GM19043 (cell line): ENCODE measurements around the gene RAD9A.

Source experiments
- ATAC-seq: cut with Tn5 transposase; IDR thresholded peaks from one replicate; pipeline ENCODE4 v1.9.1; 2021; ENCODE audit warnings: low read depth; ENCODE audit not compliant: unreplicated experiment

The RAD9A gene

DNA sequence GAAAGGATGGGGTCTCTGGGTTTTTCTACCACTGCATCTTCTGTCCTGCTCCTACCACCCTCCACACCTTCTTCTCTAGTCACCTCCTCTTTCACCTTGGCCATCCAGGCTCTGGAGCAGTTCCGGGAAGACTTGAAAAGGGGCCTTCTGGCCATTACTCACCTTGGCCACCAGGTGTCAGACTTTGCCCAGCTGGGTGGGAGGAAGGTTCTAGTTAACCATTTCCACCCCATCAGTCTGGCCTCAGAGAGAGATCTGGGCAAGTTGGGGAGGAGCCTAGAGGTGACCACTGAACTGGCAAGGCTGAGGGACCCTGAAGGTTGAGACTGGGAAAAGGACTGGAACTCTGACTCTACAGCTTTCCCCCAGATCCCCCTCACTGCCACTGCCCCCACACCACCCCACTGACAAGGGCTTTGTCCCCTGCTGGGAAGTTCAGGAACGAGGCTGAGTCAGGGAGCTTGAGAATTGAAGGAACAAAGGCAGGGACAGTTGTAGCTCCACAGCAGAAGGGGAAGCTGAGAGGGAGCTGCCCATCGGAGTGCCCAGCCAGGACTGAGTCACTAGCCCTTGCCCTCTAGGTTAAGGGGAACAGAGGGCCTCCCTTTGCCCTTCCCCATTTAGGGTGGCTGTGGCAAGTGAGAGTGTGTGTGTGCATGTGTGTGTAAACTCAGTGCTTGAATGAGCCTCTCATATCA, 34.8 kb upstream of the RAD9A start:
- no peak for ATAC-seq

DNA sequence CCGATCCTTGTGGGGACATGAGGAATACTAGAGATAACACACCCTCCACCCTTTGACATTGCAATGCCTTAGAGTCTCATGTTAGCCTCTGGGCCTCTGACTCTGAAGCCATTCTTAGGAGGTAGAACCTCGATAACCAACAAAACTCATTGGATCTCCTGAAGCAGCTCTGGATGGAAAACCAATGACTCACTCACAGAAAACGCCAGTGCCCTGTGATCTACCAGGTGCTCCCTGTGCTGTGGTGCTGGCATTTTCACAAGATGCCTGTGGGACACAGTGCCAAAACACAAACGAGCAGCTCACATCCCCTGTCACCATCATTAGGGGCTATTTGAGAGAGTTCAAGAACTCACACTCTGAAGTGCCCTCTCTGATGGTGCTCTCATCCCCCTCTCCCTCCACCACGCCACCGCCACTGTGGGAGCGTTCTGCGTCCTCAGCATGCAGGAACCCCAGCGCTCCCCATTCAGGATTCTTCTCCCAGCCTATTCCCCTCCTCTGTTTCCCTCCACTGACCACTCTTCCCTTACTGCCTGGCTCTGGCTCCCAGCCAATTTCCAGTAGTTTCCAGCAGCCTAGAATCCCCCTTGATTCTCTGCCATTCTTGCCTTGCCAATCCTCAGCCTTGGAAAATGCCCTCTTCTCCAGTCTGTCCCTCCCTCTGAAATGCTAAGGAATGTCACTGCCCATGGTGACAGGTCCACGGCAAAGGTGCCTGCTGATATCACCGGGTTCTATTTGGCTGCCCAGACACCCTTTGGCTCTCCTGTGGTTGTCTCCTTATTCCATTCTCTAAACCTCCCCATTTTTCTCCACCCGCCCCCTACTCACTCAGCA, 33.7 kb upstream of the RAD9A start:
- ATAC-seq, result no peak

DNA sequence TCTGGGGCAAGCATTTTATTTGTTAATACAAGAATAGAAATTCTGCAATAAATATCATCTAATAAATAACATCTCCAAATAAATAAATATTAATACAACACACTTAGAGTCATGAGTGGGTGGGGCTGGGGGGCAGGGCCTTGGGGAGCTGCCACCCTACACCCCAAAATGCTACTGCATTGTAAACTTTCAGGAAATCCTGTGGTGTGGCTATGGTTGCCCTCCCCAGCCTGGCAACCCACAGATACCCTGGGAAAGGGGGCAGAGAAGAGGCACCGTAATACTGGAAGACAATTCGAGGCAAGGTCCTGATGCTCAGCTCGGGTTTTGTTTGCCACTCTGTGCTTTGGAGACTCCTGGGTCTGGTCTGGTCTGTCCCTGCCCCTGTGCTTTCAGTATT, 27.6 kb upstream of the RAD9A start:
- ATAC-seq, result no peak

DNA sequence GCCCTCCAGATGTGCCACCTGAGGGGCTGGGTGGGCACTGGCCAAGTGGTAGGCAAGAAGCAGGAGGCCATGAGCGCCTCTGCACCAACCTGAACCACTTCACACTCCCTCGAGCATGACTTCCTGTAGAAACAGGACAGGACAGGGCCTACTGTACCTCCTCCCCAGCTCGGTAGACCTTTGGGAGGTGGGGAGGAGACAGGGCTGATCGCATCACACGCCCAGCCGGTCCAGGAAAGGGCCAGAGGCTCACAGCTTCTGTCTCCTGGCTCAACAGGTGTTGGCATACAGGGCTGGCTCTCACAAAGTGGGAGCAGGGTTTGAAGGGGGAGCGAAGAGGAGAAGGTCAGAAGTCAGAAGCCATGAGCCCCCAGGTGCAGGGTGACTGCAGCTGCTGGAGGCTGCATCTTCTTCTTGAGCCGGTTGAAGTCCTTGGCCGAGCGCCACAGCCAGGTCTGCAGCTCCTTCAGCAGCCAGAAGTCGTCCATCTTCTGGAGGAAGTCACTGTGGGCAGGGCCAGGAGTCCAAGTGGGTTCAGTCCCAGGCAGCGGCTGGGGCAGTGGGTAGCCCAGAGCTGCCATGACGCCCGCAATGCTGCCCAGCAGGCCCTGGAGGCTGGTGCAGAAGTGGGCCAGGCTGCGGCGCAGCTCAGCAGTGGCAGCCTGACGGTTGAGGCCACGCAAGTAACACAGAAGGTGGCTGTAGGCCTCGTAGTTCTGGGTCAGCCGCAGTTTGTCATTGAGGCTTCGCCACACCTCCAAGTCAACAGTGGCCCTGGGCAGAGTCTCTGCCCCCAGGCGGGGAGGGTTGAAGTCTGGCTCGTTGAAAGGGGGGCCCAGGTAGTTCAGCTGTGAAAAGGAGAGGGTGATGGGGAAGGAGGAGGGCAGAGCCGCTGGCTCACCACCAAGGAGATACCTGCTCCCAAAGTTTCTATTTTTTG, 26.7 kb upstream of the RAD9A start:
- ATAC-seq, result no peak

DNA sequence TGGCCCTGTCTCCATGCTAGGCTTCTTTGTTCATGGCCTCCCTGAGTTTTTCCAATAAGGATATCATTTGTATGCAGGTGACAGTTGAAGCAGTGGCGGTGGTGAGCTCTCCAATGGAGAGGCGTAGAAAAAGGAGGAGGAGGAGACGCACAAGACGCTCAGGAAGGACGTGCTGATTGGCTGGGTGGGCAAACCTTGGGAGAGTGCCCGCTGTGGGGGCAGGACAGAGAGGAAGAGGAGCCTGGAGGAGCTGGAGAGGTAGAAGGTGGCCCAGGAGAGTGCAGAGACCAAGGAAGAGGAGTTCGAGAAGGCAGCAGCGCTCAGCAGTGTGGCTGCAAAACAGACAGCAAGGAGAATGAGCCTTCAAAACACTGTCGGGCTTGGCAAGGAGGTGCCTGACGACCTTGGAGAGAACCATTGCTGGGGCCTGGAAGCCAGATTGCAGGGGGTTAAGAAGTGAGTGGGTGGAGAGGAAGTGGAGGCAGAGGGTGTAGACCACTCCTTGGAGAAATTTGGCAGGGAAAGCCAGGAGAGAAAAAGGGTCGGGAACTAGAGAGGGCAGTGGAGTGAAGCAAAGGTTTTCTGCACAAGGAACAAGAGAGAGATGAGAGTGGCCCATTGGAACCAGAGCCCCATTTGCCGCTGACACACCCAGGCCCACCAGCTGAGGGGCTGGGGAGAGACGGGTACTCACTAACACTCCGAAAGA, 25.9 kb upstream of the RAD9A start:
- ATAC-seq, result no peak

DNA sequence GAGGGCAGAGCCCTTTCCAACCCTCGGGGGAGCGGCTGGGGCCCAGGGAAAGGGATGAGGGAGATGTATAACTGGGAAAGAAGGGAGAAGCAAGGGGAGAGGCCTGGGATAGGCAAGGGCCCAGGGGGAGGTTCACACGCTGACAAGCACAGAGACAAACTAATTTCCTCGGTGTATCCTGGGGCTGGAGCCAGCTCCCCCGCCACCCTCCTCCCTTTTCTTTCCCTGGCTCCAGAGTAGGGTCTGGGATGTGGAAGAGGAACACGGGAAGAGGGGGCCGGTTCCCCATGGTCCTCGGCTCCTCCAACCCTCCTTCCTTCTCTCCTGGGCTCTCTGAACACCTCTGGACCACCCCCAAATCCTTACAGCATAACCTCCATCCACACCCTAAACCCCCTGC, 25.2 kb upstream of the RAD9A start:
- ATAC-seq, result no peak

DNA sequence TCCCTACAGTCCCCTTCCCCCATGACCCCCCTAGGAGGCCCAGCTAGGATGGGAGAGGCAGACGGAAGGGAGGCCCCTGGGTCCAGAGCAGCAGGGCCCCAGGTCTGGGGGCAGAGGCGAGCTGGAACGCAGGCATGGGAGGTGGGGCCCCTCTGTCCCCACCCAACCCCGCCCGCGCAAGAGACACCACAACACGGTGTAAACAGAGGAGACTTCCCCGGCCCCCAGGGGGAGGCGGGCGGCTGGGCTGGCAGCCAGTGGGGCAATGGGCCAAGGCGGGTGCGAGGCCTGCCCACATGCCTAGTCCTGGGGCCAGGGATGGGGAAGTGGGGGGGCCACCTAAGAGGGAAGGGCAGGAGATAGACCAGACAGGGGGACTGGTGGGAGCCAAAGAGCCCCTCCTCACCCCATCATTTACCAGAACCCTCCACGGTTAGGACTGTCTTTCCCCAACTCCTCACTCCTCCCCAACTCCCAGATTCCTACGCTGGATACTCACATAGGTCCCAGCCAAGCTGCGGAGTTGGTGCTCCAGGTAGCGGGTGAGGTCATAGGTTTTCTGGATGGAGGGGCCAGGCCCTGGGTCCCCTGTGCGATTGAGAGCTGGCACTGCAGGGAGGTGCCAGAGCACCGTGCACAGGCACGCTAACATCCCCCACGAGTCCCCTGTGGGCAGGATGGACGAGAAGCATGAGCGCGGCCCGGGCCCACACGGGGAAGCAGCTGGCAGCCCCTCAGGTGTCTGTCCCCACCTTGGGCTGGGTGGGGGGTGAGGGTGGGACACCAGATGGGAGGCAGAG, 24.6 kb upstream of the RAD9A start:
- ATAC-seq, result no peak

DNA sequence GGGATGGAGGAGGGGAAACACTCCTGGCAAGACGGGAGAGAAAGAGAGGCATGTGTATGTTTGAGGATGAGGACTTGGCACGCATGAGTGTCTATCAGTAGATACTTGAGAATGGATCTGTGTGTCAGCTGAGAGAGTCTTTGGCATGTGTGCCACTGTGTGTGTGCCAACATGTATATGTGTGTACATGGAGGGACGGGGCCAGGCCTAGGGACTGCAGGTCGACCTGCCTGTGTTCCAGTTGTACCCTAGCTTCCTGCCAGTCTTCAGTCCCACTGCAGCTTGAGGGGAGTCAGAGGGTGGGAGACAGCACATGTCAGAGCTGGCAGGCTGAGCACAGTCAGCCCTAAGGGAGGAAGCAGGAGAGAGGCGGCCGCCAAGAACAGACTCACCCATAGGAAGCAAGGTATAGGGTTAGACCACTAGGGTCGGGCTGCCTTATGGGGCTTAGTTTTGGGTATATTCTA, 24.0 kb upstream of the RAD9A start:
- ATAC-seq, result no peak

DNA sequence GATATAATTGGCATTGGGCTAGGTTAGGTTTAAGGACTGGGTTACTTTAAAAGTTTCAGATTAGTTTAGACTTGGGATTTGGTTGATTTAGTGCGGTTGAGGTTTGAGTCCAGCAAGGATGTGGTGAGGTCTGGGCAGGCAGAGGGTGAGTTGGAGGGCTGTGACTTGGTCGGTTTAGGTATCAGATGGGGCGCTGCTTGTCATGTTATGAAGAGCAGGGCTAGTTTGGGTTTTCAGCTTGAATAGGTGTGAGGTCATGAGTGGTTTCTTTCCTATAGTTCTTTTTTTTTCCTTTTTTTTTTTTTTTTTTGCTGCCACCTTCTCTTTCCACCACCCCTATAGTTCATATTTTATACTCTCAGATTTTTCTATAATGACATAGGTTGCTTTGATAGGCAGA, 23.2 kb upstream of the RAD9A start:
- ATAC-seq, result no peak

DNA sequence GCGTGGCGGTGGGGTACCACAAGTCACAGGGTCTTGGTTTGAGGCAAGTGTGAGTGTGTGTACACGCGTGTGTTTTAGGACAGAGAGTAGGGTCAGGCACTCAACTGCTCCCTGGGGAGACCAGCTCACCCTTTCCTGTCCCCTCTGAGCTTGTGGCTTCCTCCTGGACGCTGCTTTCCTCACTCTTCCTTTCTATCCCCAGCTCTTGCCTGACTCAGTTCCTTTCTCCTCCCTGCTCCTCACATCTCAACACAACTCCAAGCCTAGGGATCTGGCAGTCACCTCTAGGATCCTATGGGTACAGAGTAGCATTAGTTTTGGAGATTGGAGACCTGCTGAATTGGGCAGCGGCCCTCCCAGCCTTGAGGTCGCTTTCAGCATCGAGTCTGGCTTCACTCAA, 22.5 kb upstream of the RAD9A start:
- ATAC-seq, result no peak

DNA sequence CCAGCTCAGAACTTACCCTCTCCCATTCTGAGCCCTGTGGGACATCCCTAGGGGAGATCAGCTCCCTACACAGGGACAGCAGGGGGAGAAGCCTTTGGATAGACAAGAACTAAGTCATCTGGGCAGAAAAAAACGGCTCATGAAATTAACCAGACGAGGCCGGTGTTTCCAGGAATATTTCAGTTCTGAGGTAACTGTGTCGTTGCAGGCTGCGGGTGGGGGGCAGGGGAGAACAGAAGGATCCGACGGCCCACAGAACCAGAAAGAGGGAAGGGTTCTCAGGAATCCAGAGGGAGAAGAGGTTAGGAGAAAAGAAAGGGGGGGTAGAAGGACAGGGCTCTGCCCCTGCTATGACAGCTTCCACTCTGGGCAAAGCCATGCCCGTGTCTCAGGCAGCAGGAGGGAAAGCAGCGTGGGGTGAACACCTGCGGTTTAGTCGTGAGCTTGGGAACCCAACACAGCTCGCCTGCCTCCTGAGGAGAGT, 21.9 kb upstream of the RAD9A start:
- ATAC-seq, result no peak

DNA sequence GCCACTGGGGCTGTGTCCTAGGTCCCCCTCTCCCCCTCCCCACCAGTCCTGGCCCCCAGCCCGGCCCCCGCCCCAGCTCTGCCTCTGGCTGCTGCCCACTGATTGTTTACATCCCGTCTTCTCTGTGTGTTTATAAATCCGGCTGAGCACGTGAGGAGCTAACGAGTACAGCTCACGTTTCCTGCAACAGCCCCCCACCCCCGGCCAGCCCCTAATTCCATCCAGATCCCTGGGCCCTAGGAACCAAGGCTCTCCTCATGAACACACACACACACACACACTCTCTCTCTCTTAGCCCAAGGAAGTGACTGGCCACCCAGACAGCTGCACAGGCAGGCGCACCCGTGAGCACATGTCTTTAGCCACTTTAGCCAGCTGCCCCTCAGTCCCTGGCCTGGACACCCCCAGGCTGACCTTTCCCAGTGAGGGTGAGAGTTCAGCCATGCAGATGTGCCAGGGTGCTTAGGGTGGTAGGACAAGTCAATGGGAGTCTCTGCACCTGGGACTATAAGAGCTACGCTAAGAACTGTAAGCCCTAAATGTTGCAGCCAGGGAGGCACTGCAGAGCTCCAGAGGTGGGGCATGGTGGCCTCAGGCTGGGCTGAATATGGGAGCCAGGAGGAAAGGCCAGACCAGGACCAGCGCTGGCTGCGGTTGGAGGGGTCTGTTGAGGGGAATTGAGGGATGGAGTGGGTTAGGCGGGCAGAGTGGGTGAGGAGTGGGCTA, 21.3 kb upstream of the RAD9A start:
- ATAC-seq, result no peak

DNA sequence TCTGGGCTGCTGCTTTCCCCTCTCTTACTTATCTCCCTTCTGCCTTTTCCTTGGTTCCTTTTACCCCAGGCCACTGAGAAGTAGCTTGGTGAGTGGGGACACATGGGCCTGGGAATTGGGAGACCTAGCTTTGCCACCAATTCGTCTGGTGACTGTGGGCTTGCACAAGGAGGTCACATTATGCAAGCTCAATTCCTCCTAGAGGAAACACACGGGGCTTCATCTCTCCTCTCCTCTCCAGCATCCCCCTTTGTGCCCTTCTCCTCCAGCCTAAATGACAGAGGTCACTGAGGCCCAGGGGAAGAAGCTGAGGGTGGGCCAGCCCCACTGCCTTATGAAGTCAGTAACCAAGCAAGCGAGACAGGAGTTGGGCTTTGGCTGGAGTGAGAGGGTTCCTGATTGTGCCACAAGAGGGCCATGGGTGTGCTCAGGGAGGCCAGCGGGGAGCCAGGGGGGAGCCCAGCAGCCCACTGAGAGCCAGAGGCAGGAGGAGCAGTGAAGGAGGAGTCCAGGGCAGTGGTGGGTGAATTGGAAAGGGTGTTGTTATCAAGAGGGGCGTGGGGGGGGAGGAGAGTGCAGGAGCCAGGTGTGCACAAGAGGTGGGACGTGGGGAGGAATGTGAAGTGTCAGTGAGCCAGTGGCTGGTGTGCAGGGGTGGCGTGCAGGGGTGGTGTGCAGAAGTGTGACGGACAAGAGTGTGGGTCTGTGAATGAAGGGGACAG, 20.4 kb upstream of the RAD9A start:
- no peak for ATAC-seq

DNA sequence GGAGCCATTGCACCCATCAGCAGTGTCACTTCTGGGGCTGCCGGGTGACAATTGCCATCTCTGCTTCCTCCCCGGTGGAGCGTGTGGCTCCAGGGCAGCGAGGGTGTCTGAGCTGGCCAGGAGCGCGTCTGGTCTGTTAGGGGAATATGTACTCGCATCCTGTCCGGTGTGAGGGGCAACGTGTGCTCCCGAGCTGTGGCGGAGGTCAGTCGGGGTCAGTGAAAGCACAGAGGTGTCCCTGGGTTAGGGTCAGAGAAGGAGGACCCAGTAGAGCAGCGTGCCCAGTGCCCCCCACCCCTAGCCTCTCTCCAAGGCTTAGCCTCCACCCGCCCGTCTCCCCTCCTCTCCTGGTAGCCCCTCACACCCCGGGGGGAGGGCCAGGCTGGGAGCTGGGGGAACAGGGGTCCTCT, 19.9 kb upstream of the RAD9A start:
- no peak for ATAC-seq

DNA sequence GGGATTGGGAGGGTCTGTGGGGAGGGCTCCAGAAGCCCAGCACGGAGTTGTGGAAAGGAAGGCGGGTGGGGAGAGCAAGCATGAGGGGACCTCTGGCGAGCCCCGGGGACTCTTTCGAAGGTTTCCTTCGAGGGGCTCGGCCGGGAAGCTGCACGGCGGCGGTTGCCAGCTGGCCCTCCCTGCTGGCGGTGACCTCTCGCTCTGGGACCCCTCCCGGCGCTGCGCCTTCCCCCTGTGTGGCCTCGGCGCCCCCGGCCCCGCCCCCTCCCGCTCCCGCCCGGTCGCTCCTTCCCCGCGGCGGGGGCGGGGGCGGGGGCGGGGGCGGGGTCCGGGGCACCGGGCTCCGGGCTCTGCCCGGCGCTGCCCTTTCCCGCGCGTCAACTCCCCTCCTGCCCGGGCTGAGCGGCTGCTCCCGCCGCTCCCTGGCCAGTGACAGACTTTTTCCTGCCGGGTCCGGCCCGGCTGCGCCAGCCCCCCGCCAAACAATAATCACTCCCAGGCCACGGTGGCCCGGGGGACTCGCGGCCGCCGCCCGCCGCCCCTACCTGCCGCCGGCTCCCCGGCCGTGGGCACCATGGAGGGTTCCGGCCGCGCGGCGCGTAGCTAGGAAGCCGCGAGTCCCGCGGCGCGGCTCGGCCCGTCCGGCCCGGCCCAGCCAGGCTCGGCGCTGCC, 19.3 kb upstream of the RAD9A start:
- no peak for ATAC-seq

DNA sequence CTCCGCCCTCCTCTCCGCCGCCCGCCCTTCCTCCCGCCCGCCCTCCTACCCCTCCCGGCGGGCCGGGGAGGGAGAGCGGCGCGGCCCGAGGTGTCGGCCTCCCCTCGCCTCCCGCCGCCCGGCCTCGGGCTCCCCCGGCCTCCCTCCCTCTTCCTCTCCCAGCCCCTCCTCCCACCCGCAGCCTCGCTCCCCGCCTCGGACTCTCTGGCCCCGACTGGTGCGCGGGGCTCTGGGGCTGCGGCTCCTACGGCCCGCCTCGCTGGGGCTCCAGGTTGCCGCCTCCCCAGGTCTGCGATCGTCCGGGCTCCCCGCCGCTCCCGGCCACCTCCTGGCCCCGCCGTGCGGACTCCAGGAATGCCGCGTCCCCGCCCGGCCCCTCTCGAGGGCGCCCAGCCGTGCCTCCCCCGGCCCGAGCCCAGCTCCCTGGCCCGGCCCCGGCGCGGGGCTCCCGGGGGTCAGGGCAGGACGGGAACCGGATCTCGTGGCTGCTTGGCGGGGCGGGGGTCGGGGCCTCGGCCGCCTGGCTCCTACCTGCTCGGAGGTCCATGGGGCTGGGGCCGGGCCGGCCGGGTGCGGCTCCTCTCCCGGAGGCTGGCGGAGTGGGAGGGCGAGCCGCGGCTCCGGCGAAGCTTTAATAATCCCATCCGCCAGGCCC, 18.7 kb upstream of the RAD9A start, which contains the start of gene CLCF1:
TSS of gene CLCF1 (minus strand) at position 606 of the 655 bp plus-strand sequence. CDS start at position 547, 59 bp downstream.
- ATAC-seq, result no peak
